OCI-LY1 (cell line): ENCODE measurements around the gene ECPAS.

Experiments
- CTCF ChIP-seq: fragments of 200-600 bp; sonication (generic), shearing (Covaris generic); IDR thresholded peaks from 2 replicates; pipeline ENCODE4 v1.5.1; 2017; ENCODE audit warnings: mild to moderate bottlenecking, antibody characterized with exemption, low read length, moderate library complexity, mixed read lengths
- EZH2 ChIP-seq: fragments of 200-600 bp; sonication (generic), shearing (Covaris generic); IDR thresholded peaks from 2 replicates; pipeline ENCODE4 v1.8.0; 2017; ENCODE audit warnings: borderline replicate concordance, mixed run types, mild to moderate bottlenecking, antibody characterized with exemption, low read length, moderate library complexity, mixed read lengths

GRCh38 chr9:111330124-111330523 is 154.1 kb downstream of the ECPAS start, which contains the start of gene OR2K2:
- TF ChIP-seq CTCF (no peak), EZH2 (no peak)
